ENCODE data around the gene PRICKLE1.

PRICKLE1 gene

DNA sequence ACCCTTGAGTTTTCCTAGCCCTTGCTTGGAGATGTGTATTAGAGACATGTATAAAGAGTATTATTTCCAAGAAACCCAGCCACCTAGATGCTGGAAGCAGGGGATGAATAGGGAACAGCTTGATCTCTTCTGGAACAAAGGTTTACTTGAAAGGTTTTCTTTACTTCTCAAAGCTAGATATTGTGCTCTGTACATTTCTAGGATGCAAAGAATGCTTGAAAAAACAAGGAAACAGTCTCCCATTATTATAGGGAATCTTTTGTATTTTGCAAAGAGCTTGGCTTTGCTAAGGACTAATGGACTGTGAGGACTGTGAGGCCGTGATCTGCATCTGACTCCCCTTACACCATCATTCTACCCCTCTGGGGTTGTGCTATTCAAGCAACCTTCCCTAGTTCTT, 77.9 kb downstream of the PRICKLE1 start:
- Mint-ChIP-seq H3K27me3 (peaks cover 12 to 17% of the 10 kb centered on the region in 2 donors), H3K9me3 (peaks cover 0 to 2% of the 10 kb centered on the region in 2 donors), H3K4me1 (ENCODE audit: low read depth in 2 of 2) (no peaks in the 10 kb centered on the region), H3K4me3 (no peak overlapping the region), H3K27ac (no peak overlapping the region), H3K36me3 (ENCODE audit: insufficient read depth) (no peaks in the 10 kb centered on the region)
- DNase-seq (no peak), ATAC-seq (replicated peaks) (no peak)

DNA sequence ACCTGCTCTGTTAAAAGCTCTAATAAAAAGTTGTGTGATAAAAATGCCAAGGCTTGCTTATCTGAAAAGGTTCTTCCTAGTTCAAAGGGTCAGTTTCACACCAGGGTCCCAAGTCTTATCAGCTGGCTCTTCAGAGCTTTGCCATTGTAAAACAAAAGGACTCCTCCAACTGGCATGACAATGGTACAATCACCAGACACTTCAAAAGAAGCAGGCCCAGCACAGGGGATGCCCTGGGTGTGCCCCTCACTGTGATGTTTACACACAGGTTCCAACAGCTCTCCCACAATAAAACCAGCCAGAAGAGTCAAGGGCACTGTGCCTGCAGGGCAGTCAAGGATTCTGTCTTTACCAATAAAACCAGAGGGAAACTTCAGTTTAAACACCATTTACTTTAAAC, 78.7 kb downstream of the PRICKLE1 start:
- H3K4me1 Mint-ChIP-seq (ENCODE audit: low read depth in 2 of 2), result no peaks in the 10 kb centered on the region
- ATAC-seq (replicated peaks) (no peak), DNase-seq (no peak)
- H3K27me3 Mint-ChIP-seq, result peaks cover 13 to 17% of the 10 kb centered on the region in 2 donors
- no peak overlapping the region for H3K4me3 Mint-ChIP-seq
- H3K27ac Mint-ChIP-seq, result no peak overlapping the region
- H3K9me3 Mint-ChIP-seq, result no peaks in the 10 kb centered on the region
- H3K36me3 Mint-ChIP-seq (ENCODE audit: insufficient read depth), result no peaks in the 10 kb centered on the region

- Mint-ChIP-seq H3K27ac (peak overlapping the region in 1 of 2 donors; percentile 58), H3K36me3 (ENCODE audit: insufficient read depth) (no peaks in the 10 kb centered on the region), H3K4me3 (no peak overlapping the region), H3K9me3 (no peaks in the 10 kb centered on the region), H3K27me3 (peaks cover 13 to 21% of the 10 kb centered on the region in 2 donors), H3K4me1 (ENCODE audit: low read depth in 2 of 2) (no peaks in the 10 kb centered on the region)
- ATAC-seq (replicated peaks), result no peak
- DNase-seq, result no peak
Measured at GRCh38 chr12:42508913-42509460, 80.6 kb downstream of the PRICKLE1 start.

DNA sequence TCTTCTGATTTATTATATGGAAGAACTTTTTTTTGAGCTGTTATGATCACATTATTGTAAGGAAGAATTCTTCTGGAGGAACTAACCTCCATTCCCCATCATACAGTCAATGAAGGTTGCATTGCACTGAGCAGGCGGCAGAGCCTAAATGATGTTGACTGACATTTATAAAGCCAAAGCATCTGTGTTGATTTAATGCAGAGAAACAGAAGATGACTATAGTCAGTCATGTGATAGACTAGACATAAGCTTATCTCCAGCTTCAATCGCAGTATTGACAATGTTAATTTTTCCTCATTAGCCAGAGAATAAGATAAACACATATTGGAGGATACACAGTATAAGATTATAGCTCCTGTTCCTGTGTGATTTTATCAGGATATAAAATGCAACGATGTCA, 82.0 kb downstream of the PRICKLE1 start:
- Mint-ChIP-seq H3K36me3 (ENCODE audit: insufficient read depth) (no peaks in the 10 kb centered on the region), H3K9me3 (no peaks in the 10 kb centered on the region), H3K4me1 (ENCODE audit: low read depth in 2 of 2) (no peaks in the 10 kb centered on the region), H3K4me3 (no peak overlapping the region), H3K27me3 (peaks cover 13 to 22% of the 10 kb centered on the region in 2 donors), H3K27ac (no peak overlapping the region)
- ATAC-seq (replicated peaks), result no peak
- DNase-seq, result no peak

GRCh38 chr12:42507081-42507480, 82.5 kb downstream of the PRICKLE1 start:
- no peak overlapping the region for H3K27ac Mint-ChIP-seq
- peaks cover 13 to 17% of the 10 kb centered on the region in 2 donors for H3K27me3 Mint-ChIP-seq

GRCh38 chr12:42504049-42504448, 85.5 kb downstream of the PRICKLE1 start:
- H3K36me3 Mint-ChIP-seq (ENCODE audit: insufficient read depth), result no peaks in the 10 kb centered on the region
- H3K9me3 Mint-ChIP-seq, result no peaks in the 10 kb centered on the region
- ATAC-seq (replicated peaks) (no peak), DNase-seq (no peak)
- no peak overlapping the region for H3K4me3 Mint-ChIP-seq
- H3K27me3 Mint-ChIP-seq, result peaks cover 13 to 27% of the 10 kb centered on the region in 2 donors
- no peak overlapping the region for H3K27ac Mint-ChIP-seq
- no peaks in the 10 kb centered on the region for H3K4me1 Mint-ChIP-seq (ENCODE audit: low read depth in 2 of 2)

More at GRCh38 chr12:42507081-42507480, 82.5 kb downstream of the PRICKLE1 start:
- Mint-ChIP-seq H3K9me3 (no peaks in the 10 kb centered on the region), H3K36me3 (ENCODE audit: insufficient read depth) (no peaks in the 10 kb centered on the region), H3K4me3 (no peak overlapping the region), H3K4me1 (ENCODE audit: low read depth in 2 of 2) (no peaks in the 10 kb centered on the region)
- DNase-seq, result no peak
- ATAC-seq (replicated peaks), result no peak

DNA sequence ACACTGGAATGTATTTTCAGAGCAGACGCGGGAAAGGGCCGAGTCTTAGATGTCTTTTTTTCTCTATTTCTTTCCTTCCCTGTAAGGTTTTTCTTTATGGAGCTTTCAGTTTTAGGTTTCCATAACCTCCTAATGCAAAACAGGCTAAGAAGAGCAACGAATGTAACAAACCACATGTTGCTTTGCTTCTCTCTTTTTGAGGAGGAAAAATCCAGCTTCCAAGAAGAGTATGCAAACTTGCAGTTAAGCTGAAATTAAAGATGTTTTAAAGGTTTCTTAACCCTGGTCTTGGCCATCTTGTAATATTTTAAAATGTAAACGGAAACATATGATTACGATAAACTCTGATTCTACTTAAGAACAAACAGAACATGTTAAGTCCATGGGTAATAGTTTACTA, 86.9 kb downstream of the PRICKLE1 start:
- Mint-ChIP-seq H3K27me3 (peaks cover 12 to 38% of the 10 kb centered on the region in 2 donors), H3K4me3 (no peak overlapping the region), H3K9me3 (no peaks in the 10 kb centered on the region), H3K4me1 (ENCODE audit: low read depth in 2 of 2) (no peaks in the 10 kb centered on the region), H3K27ac (no peak overlapping the region), H3K36me3 (ENCODE audit: insufficient read depth) (no peaks in the 10 kb centered on the region)
- DNase-seq (no peak), ATAC-seq (replicated peaks) (no peak)

DNA sequence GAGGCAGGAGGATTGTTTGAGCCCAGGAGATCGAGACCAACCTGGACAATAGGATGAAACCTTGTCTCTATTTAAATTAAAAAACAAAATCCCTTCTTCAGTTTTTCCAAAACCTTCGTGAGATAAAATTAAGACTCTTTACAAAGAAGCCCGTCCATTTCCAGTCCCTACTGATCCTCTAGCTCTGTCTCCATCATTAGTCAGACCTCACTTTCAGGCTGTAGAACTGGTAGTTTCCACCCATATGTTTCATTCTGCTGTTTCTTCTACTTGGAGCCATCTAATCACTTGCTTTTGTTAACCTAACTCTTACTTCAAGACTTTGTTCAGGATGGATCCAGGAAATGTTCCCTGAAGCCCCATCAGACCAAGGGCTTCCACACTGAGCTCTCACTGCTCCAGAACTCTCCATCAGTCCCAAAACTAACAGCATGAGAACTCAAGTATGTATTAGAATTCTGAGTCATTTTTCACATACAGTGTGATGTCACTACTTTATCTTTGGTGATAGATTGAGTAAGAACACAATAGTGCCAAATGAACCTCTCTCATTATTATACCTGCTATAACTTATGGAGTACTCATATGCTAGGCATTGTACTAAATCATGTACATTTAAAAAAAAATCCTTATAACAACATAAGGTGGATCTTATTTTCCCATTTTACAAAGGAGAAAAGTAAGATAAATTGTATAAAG, 90.8 kb downstream of the PRICKLE1 start:
- ATAC-seq (replicated peaks) (no peak), DNase-seq (no peak)
- Mint-ChIP-seq H3K4me3 (no peak overlapping the region), H3K27ac (no peak overlapping the region), H3K36me3 (ENCODE audit: insufficient read depth) (no peaks in the 10 kb centered on the region), H3K9me3 (no peaks in the 10 kb centered on the region), H3K4me1 (ENCODE audit: low read depth in 2 of 2) (no peaks in the 10 kb centered on the region), H3K27me3 (peaks cover 6 to 33% of the 10 kb centered on the region in 2 donors)

GRCh38 chr12:42496886-42497285, 92.7 kb downstream of the PRICKLE1 start:
- Mint-ChIP-seq H3K27ac (no peak overlapping the region), H3K27me3 (peaks cover 11 to 32% of the 10 kb centered on the region in 2 donors), H3K4me1 (ENCODE audit: low read depth in 2 of 2) (no peaks in the 10 kb centered on the region), H3K36me3 (ENCODE audit: insufficient read depth) (no peaks in the 10 kb centered on the region), H3K9me3 (no peaks in the 10 kb centered on the region), H3K4me3 (no peak overlapping the region)
- no peak for ATAC-seq (replicated peaks)
- DNase-seq, result no peak

DNA sequence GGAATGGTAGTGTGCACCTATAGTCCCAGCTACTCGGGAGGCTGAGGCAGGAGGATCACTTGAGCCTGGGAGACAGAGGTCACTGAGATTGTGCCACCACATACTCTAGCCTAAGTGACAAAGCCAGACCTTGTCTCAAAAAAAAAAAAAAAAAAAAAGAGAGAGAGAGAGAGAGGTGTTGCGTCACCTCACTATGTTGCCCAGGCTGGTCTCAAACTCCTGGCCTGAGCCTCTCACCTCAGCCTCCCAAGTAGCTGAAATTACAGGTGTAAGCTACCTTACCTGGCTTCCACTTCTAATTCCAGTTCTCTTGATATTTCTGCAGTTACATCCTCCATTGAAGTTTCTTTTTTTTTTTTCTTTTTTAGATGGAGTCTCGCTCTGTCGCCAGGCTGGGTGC, 94.3 kb downstream of the PRICKLE1 start:
- no peak overlapping the region for H3K27ac Mint-ChIP-seq
- no peak for DNase-seq

DNA sequence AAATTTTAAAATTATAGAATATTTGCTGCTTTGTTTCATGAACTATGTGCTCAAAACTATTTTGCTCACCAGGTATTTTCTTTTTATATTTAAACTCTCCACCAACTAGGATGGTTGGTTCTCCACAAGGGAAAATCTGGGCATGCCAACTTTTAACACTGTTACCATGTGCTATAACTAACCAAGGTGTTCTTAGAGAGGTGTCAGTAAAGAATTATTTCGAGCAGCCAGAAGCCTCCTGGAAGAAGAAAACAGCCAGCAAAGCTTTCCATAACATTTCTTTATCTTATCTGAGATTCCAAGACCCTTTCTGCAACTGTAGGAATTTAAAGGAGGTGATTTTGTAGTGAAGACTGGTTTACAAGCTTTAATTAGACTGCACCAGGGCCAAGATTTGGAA, 97.3 kb downstream of the PRICKLE1 start:
- Mint-ChIP-seq H3K27ac (no peak overlapping the region), H3K36me3 (ENCODE audit: insufficient read depth) (no peaks in the 10 kb centered on the region), H3K27me3 (peaks cover 18 to 25% of the 10 kb centered on the region in 2 donors), H3K4me3 (no peak overlapping the region), H3K9me3 (no peaks in the 10 kb centered on the region), H3K4me1 (ENCODE audit: low read depth in 2 of 2) (no peaks in the 10 kb centered on the region)
- ATAC-seq (replicated peaks), result no peak
- no peak for DNase-seq

More for the DNA sequence above, 94.3 kb downstream of the PRICKLE1 start:
- Mint-ChIP-seq H3K27me3 (peaks cover 7 to 22% of the 10 kb centered on the region in 2 donors), H3K36me3 (ENCODE audit: insufficient read depth) (no peaks in the 10 kb centered on the region), H3K4me1 (ENCODE audit: low read depth in 2 of 2) (no peaks in the 10 kb centered on the region), H3K9me3 (no peaks in the 10 kb centered on the region), H3K4me3 (no peak overlapping the region)
- no peak for ATAC-seq (replicated peaks)

- no peaks in the 10 kb centered on the region for H3K4me1 Mint-ChIP-seq (ENCODE audit: low read depth in 2 of 2)
- H3K9me3 Mint-ChIP-seq, result no peaks in the 10 kb centered on the region
- no peak for ATAC-seq (replicated peaks)
- H3K27ac Mint-ChIP-seq, result no peak overlapping the region
- H3K36me3 Mint-ChIP-seq (ENCODE audit: insufficient read depth), result no peaks in the 10 kb centered on the region
- peaks cover 36 to 37% of the 10 kb centered on the region in 2 donors for H3K27me3 Mint-ChIP-seq
- no peak overlapping the region for H3K4me3 Mint-ChIP-seq
- no peak for DNase-seq
Measured at GRCh38 chr12:42490261-42490842, 99.2 kb downstream of the PRICKLE1 start.

GRCh38 chr12:42486407-42486806, 103.1 kb downstream of the PRICKLE1 start:
- no peaks in the 10 kb centered on the region for H3K9me3 Mint-ChIP-seq
- ATAC-seq (replicated peaks), result no peak
- no peak overlapping the region for H3K4me3 Mint-ChIP-seq
- no peak for DNase-seq
- peaks cover 8 to 10% of the 10 kb centered on the region in 2 donors for H3K4me1 Mint-ChIP-seq (ENCODE audit: low read depth in 2 of 2)
- H3K27ac Mint-ChIP-seq, result no peak overlapping the region
- peaks cover 4% of the 10 kb centered on the region for H3K36me3 Mint-ChIP-seq (ENCODE audit: insufficient read depth)
- H3K27me3 Mint-ChIP-seq, result peaks cover 59 to 66% of the 10 kb centered on the region in 2 donors

DNA sequence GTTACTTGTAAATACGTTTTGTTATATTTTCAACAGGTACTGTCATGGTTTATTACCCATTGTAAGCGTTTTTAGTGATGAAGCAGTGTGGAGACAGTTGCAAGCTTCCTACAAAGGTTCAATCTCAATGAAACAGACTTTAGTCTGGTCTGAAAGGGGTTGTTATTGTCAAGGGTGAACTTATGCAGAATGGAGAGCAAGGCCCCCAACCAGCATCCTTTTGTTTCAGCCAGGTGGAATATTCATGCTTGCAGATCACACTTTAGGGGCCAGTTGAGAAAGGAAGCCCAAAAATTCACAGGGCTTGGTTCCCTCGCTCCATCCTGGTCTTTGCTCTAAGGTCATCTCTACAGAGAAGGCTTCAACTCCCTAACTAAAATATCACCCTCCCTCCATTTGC, 103.7 kb downstream of the PRICKLE1 start:
- DNase-seq (no peak), ATAC-seq (replicated peaks) (no peak)
- Mint-ChIP-seq H3K27ac (no peak overlapping the region), H3K4me1 (ENCODE audit: low read depth in 2 of 2) (peaks cover 8 to 10% of the 10 kb centered on the region in 2 donors), H3K4me3 (no peak overlapping the region), H3K27me3 (peaks cover 64 to 71% of the 10 kb centered on the region in 2 donors), H3K9me3 (no peaks in the 10 kb centered on the region), H3K36me3 (ENCODE audit: insufficient read depth) (peaks cover 4% of the 10 kb centered on the region)

Data from effector memory CD8-positive, alpha-beta T cell (primary cell).